B cell (primary cell): ENCODE results near the gene RAD23A.

Experiments
- EZH2 ChIP-seq: IDR thresholded peaks from 2 replicates; pipeline ENCODE4 v1.6.1; 2012; ENCODE audit warnings: borderline replicate concordance, low read depth, mild to moderate bottlenecking, moderate library complexity, low read length; ENCODE audit not compliant: insufficient read depth, poor library complexity, severe bottlenecking
- TF ChIP-seq, protein P1 (sequence below): fragments of 200-600 bp; IDR thresholded peaks from one replicate; pipeline ENCODE4 v1.8.0; 2022; ENCODE audit warnings: antibody characterized with exemption, mild to moderate bottlenecking

DNA sequence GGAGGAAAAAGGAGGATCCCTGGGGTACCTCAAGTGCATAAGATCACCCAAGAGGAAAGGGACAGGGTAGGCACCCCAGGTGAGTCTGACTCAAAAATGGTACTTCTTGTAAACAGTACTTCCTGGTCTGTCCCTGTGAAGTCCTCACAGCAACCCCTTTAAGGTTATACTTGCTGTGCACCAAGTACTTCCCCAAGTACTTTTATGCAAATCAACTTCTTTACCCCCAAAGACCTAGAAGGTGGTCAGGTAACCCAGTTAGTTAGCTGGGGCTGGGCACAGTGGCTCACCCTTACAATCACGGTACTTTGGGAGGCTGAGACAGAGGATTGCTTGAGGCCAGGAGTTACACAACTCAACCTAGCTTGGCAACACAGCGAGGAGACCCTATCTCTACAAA lies 4.8 kb upstream of the RAD23A start:
- TF ChIP-seq, protein P1, sequence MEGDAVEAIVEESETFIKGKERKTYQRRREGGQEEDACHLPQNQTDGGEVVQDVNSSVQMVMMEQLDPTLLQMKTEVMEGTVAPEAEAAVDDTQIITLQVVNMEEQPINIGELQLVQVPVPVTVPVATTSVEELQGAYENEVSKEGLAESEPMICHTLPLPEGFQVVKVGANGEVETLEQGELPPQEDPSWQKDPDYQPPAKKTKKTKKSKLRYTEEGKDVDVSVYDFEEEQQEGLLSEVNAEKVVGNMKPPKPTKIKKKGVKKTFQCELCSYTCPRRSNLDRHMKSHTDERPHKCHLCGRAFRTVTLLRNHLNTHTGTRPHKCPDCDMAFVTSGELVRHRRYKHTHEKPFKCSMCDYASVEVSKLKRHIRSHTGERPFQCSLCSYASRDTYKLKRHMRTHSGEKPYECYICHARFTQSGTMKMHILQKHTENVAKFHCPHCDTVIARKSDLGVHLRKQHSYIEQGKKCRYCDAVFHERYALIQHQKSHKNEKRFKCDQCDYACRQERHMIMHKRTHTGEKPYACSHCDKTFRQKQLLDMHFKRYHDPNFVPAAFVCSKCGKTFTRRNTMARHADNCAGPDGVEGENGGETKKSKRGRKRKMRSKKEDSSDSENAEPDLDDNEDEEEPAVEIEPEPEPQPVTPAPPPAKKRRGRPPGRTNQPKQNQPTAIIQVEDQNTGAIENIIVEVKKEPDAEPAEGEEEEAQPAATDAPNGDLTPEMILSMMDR = no peak
- TF ChIP-seq EZH2 = no peak
